CD14-positive monocyte (primary cell): Measurements from ENCODE around the gene EGLN2. TPM values are rescaled to one million over a fixed set of nuclear protein-coding genes. Genes with fewer than 3 reads are reported as not detected.
"Not testable (repeated sequence)": the region's sequence is repeated elsewhere in the genome, so short reads cannot be mapped to it uniquely, and the experiment has no call there.

Experiments
- DNase-seq, 3 donors: peaks; one replicate each; pipeline ENCODE4 v3.0.0-alpha.2; 2011 to 2022
- H2AFZ ChIP-seq: 2 replicates; pipeline ENCODE4 v1.6.0; 2012; ENCODE audit warnings: mild to moderate bottlenecking, low read depth, low read length, inconsistent platforms; ENCODE audit not compliant: insufficient read depth, poor library complexity, severe bottlenecking
- H3K27ac ChIP-seq, 2 donors: 1 replicate in 1 of 2; 2 replicates in 1 of 2; pipeline ENCODE4 v1.5.1; 2012 to 2013; ENCODE audit warnings: low read length in 2 of 2, control low read depth in 1 of 2, inconsistent platforms in 1 of 2, low read depth in 1 of 2, mild to moderate bottlenecking in 1 of 2
- H3K27me3 ChIP-seq, 2 donors: one replicate each; pipeline versions ENCODE4 v1.6.0 to v1.6.1; 2011 to 2013; ENCODE audit warnings: low read length in 2 of 2; ENCODE audit not compliant: control insufficient read depth in 2 of 2, insufficient read depth in 2 of 2
- H3K36me3 ChIP-seq, 2 donors: replicated peaks in 1 of 2; 1 replicate in 1 of 2; 2 replicates in 1 of 2; pipeline versions ENCODE4 v1.5.1 to v1.6.1; 2012 to 2013; ENCODE audit warnings: low read length in 2 of 2, control low read depth in 1 of 2, inconsistent platforms in 1 of 2, mild to moderate bottlenecking in 1 of 2; ENCODE audit not compliant: insufficient read depth in 2 of 2, control insufficient read depth in 1 of 2
- H3K4me1 ChIP-seq, 2 donors: 1 replicate in 1 of 2; 2 replicates in 1 of 2; pipeline versions ENCODE4 v1.5.1 to v1.6.1; 2012 to 2013; ENCODE audit warnings: low read length in 2 of 2, control low read depth in 1 of 2, inconsistent platforms in 1 of 2, mild to moderate bottlenecking in 1 of 2, moderate library complexity in 1 of 2; ENCODE audit not compliant: insufficient read depth in 2 of 2, control insufficient read depth in 1 of 2
- H3K4me2 ChIP-seq: replicated peaks from 2 replicates; pipeline ENCODE3; 2012; ENCODE audit warnings: low read length, moderate library complexity, mild to moderate bottlenecking; ENCODE audit not compliant: poor library complexity, severe bottlenecking; ENCODE audit errors: extremely low read depth
- H3K4me3 ChIP-seq, 3 experiments: fragments of 200-600 bp in 1 of 3; sonication (generic) in 1 of 3; replicated peaks in 1 of 3; 1 replicate in 2 of 3; 2 replicates in 1 of 3; pipeline ENCODE4 v1.5.1; 2011 to 2013; ENCODE audit warnings: low read length in 3 of 3, mild to moderate bottlenecking in 3 of 3, control low read depth in 2 of 3, low read depth in 2 of 3, inconsistent platforms in 1 of 3, moderate library complexity in 1 of 3
- H3K79me2 ChIP-seq: 2 replicates; pipeline ENCODE4 v1.6.0; 2012; ENCODE audit warnings: mild to moderate bottlenecking, control low read depth, inconsistent platforms, low read length, moderate library complexity; ENCODE audit not compliant: insufficient read depth
- H3K9ac ChIP-seq: 2 replicates; pipeline ENCODE4 v1.6.0; 2017; ENCODE audit warnings: low read length, mild to moderate bottlenecking; ENCODE audit not compliant: insufficient read depth, poor library complexity, severe bottlenecking
- H3K9me3 ChIP-seq, 2 donors: replicated peaks in 1 of 2; 1 replicate in 1 of 2; 2 replicates in 1 of 2; pipeline versions ENCODE4 v1.5.1 to v1.6.1; 2012 to 2013; ENCODE audit warnings: low read length in 2 of 2, control low read depth in 1 of 2; ENCODE audit not compliant: control insufficient read depth in 1 of 2, insufficient read depth in 1 of 2
- H4K20me1 ChIP-seq: 2 replicates; pipeline ENCODE4 v1.6.0; 2012; ENCODE audit warnings: mild to moderate bottlenecking, low read length, control low read depth, moderate library complexity; ENCODE audit not compliant: insufficient read depth
- H3K27ac Mint-ChIP-seq, 7 donors: one replicate each; pipeline ENCODE4 v1.8.0; 2020; ENCODE audit warnings: mild to moderate bottlenecking in 7 of 7, mixed read lengths in 7 of 7, moderate library complexity in 6 of 7, inconsistent platforms in 2 of 7
- H3K27me3 Mint-ChIP-seq, 3 donors: one replicate each; pipeline ENCODE4 v1.8.0; 2021 to 2022; ENCODE audit warnings: low read depth in 3 of 3, mild to moderate bottlenecking in 3 of 3, mixed read lengths in 3 of 3, moderate library complexity in 3 of 3, inconsistent platforms in 1 of 3
- H3K36me3 Mint-ChIP-seq, 2 donors: one replicate each; pipeline ENCODE4 v1.8.0; 2020; ENCODE audit warnings: mixed read lengths in 2 of 2, inconsistent platforms in 1 of 2, mild to moderate bottlenecking in 1 of 2
- H3K4me1 Mint-ChIP-seq: one replicate; pipeline ENCODE4 v1.8.0; 2020; ENCODE audit warnings: mild to moderate bottlenecking, mixed read lengths
- H3K4me3 Mint-ChIP-seq, 2 donors: one replicate each; pipeline ENCODE4 v1.8.0; 2020; ENCODE audit warnings: mild to moderate bottlenecking in 2 of 2, mixed read lengths in 2 of 2, moderate library complexity in 1 of 2
- H3K9me3 Mint-ChIP-seq, 7 donors: one replicate each; pipeline ENCODE4 v1.8.0; 2020 to 2022; ENCODE audit warnings: mixed read lengths in 7 of 7, mild to moderate bottlenecking in 6 of 7, moderate library complexity in 6 of 7, inconsistent platforms in 2 of 7
- WGBS: methylation state at CpG from one replicate; pipeline ENCODE4 v1.1.5; 2013; ENCODE audit warnings: missing lambda C conversion rate; ENCODE audit not compliant: insufficient coverage; 5-methylcytosine and 5-hydroxymethylcytosine counted together
- intact Hi-C, 2 donors: fragments of 100-400 bp; cut with micrococcal nuclease; formaldehyde crosslinking; loops; one replicate each; pipeline versions ENCODE4 v1.15.0 to v1.15.1; 2023
- polyA plus RNA-seq, 3 donors: library from polyadenylated mRNA; depleted of rRNA in 1 of 3; unstranded in 2 of 3; stranded (reverse) in 1 of 3; fragments of 300-500 nt in 2 of 3; fragments of >200 nt in 1 of 3; fragmentation: Illumina TruSeq in 2 of 3; gene quantifications; 1 replicate in 2 of 3; 2 replicates in 1 of 3; pipeline ENCODE4 v1.2.3, GENCODE V29; 2012 to 2021
- TF ChIP-seq, protein P1 (sequence below): fragments of 200-600 bp; IDR thresholded peaks from one replicate; pipeline ENCODE4 v1.8.0; 2022; ENCODE audit warnings: antibody characterized with exemption, mild to moderate bottlenecking

Gene EGLN2
- polyA plus RNA-seq, 3 donors = 60.6 to 76.8 (median 64.5) TPM

DNA sequence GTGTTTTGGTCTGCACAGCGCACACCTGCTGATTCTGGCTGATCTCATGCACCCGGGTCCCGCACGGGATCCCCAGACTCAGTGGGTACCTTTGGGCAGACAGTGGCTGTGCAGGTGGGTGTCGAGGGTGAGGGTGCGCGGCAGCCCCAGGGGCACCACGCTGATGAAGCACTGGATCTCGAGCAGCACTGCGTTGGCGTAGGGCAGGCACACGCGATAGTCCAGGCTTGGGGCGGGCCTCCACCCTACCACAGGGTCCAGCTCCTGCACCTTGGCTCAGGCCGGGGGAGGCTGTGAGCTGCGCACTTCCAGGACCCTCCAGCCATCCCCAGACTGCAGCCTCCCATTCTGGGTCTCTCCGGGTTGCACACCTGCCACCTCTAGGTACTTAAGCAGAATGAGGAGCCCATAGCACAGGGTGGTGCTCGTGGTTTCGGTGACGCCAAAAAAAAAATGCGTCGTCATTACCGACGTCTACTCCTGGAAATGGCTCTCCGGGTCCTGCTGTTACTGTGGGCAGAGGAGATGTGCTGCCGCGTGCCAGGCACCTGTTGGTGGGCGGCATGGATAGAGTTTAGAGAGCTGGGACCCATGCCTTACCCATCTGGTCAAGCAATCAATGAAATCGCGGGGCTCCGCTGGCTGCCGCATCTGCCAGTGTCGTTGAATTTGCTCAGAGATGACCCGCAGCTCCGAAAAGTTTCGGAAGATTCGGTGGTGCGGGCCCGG is 10.5 kb downstream of the EGLN2 start:
- no peak for DNase-seq
- Histone ChIP-seq H3K4me2 (peak overlapping the region; percentile 71), H4K20me1 (peaks cover 56% of the 10 kb centered on the region), H3K4me1 (peaks cover 38 to 50% of the 10 kb centered on the region in 2 donors), H3K4me3 (peak overlapping the region in 1 of 3 experiments; percentile 78), H3K36me3 (peaks cover 35 to 46% of the 10 kb centered on the region in 2 donors), H3K27ac (peak overlapping the region; percentile 3 to 59), H3K79me2 (peaks cover 40% of the 10 kb centered on the region), H3K9ac (no peak overlapping the region), H3K27me3 (no peaks in the 10 kb centered on the region), H2AFZ (no peak overlapping the region), H3K9me3 (no peaks in the 10 kb centered on the region)
- Mint-ChIP-seq H3K36me3 (peaks cover 35 to 46% of the 10 kb centered on the region in 2 donors), H3K27ac (peak overlapping the region in 4 of 7 donors; percentile 73 to 89 (median 80)), H3K4me1 (peaks cover 66% of the 10 kb centered on the region), H3K4me3 (no peak overlapping the region), H3K27me3 (peaks cover 5 to 19% (median 17%) of the 10 kb centered on the region in 3 donors), H3K9me3 (peaks cover 0 to 1% (median 0%) of the 10 kb centered on the region in 7 donors)
- TF ChIP-seq, protein P1, sequence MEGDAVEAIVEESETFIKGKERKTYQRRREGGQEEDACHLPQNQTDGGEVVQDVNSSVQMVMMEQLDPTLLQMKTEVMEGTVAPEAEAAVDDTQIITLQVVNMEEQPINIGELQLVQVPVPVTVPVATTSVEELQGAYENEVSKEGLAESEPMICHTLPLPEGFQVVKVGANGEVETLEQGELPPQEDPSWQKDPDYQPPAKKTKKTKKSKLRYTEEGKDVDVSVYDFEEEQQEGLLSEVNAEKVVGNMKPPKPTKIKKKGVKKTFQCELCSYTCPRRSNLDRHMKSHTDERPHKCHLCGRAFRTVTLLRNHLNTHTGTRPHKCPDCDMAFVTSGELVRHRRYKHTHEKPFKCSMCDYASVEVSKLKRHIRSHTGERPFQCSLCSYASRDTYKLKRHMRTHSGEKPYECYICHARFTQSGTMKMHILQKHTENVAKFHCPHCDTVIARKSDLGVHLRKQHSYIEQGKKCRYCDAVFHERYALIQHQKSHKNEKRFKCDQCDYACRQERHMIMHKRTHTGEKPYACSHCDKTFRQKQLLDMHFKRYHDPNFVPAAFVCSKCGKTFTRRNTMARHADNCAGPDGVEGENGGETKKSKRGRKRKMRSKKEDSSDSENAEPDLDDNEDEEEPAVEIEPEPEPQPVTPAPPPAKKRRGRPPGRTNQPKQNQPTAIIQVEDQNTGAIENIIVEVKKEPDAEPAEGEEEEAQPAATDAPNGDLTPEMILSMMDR = no peak
- intact Hi-C loops = loop anchor here (5.0 to 10.0 kb wide), 3 partner anchors 32 to 323 kb away; partner anchors contain the start of genes ACTMAP (in 1 of the 2), MIA (in 1 of the 2), RAB4B (in 1 of the 2) and SNRPA (in 1 of the 2)
- 93% methylated on average over 38 of the region's 39 CpGs for WGBS

DNA sequence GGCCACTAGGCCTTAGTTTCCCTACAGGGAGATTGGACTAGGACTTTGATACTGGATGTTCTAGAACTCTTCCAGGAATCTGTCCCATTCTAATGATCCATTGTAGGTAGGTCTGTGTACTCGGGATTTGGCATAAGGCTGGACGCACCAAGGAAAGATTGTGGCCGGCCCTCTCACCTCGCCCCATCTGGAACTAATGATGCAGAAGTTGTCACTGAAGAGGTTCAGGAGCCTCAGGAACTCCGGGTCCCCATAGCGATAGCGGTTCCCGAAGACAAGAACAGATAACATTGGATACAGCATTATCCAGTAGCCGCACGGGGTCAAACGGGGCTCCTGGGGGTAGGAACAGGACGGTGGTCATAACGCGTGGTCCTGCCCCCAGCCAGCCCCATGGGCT is 11.2 kb downstream of the EGLN2 start:
- Histone ChIP-seq H3K27me3 (peaks cover 0 to 2% of the 10 kb centered on the region in 2 donors), H3K79me2 (peaks cover 33% of the 10 kb centered on the region), H3K36me3 (peaks cover 29 to 39% of the 10 kb centered on the region in 2 donors), H3K4me3 (peak overlapping the region in 2 of 3 experiments; percentile 59 to 78), H3K9me3 (no peaks in the 10 kb centered on the region), H3K9ac (peak overlapping the region; percentile 15), H4K20me1 (peaks cover 49% of the 10 kb centered on the region), H2AFZ (peak overlapping the region; percentile 63), H3K4me2 (peak overlapping the region; percentile 71), H3K27ac (peak overlapping the region; percentile 48 to 59), H3K4me1 (peaks cover 34 to 49% of the 10 kb centered on the region in 2 donors)
- TF ChIP-seq, protein P1 = no peak
- no peak for DNase-seq
- H3K27me3 Mint-ChIP-seq = peaks cover 10 to 25% (median 22%) of the 10 kb centered on the region in 3 donors
- H3K27ac Mint-ChIP-seq = peak overlapping the region in 6 of 7 donors; percentile 73 to 98 (median 87)
- peaks cover 0 to 1% (median 0%) of the 10 kb centered on the region in 7 donors for H3K9me3 Mint-ChIP-seq
- peaks cover 60% of the 10 kb centered on the region for H3K4me1 Mint-ChIP-seq
- H3K36me3 Mint-ChIP-seq = peaks cover 30 to 40% of the 10 kb centered on the region in 2 donors
- peak overlapping the region; percentile 55 to 89 for H3K4me3 Mint-ChIP-seq
- 53% methylated on average over 3 of the region's 14 CpGs for WGBS
- intact Hi-C loops = loop anchor here (5.0 kb wide), 2 partner anchors 33 to 322 kb away; partner anchors contain the start of genes MIA (in 1 of the 2) and RAB4B (in 1 of the 2)

- Histone ChIP-seq H3K4me2 (peak overlapping the region; percentile 71), H4K20me1 (peaks cover 43% of the 10 kb centered on the region), H2AFZ (peak overlapping the region; percentile 63), H3K36me3 (peaks cover 23 to 33% of the 10 kb centered on the region in 2 donors), H3K79me2 (peaks cover 27% of the 10 kb centered on the region), H3K27ac (peak overlapping the region; percentile 48 to 59), H3K4me1 (peaks cover 34 to 45% of the 10 kb centered on the region in 2 donors), H3K4me3 (peak overlapping the region; percentile 54 to 78 (median 59)), H3K9ac (peak overlapping the region; percentile 15)
- Mint-ChIP-seq H3K4me1 (peaks cover 54% of the 10 kb centered on the region), H3K4me3 (peak overlapping the region; percentile 89 to 95), H3K36me3 (peaks cover 26 to 36% of the 10 kb centered on the region in 2 donors), H3K27me3 (peaks cover 12 to 28% (median 22%) of the 10 kb centered on the region in 3 donors), H3K27ac (peak overlapping the region; percentile 85 to 98 (median 95))
- H3K9me3 ChIP-seq, H3K27me3 ChIP-seq, H3K9me3 Mint-ChIP-seq: not testable (repeated sequence)
- 0% methylated on average over 9 of the region's 65 CpGs for WGBS
- DNase-seq = peak; percentile 34 to 62 (median 62)
- intact Hi-C loops = loop anchor here (5.0 kb wide), 2 partner anchors 34 to 321 kb away; partner anchors contain the start of genes MIA (in 1 of the 2) and RAB4B (in 1 of the 2)
Observed at GRCh38 chr19:40810649-40811408, 11.8 kb downstream of the EGLN2 start.
